H1 (cell line): ENCODE data around the gene TFB2M. TPM values are rescaled to one million over a fixed set of nuclear protein-coding genes. Genes with fewer than 3 reads are reported as not detected.

Experiments used
- CTCF ChIA-PET: fragments of 300-600 bp; sonication (Branson Sonifier 250); formaldehyde crosslinking; loops from one replicate; lab custom pipeline; 2021; ENCODE audit not compliant: partially characterized antibody; lab: Charles Lee
- POLR2A ChIA-PET: fragments of 300-600 bp; sonication (Branson Sonifier 250); formaldehyde crosslinking; loops from one replicate; lab custom pipeline; 2021; ENCODE audit warnings: inconsistent platforms; ENCODE audit not compliant: partially characterized antibody; lab: Charles Lee
- DNase-seq, 2 experiments: peaks; one replicate each; pipeline versions ENCODE4 v3.0.0 to v3.0.0-alpha.2; 2010 to 2022; ENCODE audit warnings: low spot score in 2 of 2, low read depth in 1 of 2, mixed read lengths in 1 of 2
- FAIRE-seq: peaks from 2 replicates; lab custom pipeline; 2011; peaks lifted over from hg19 to GRCh38; lab: Jason Lieb, UNC
- H2AFZ ChIP-seq: 2 replicates; pipeline ENCODE4 v1.8.1; 2012; ENCODE audit warnings: low read length, inconsistent platforms
- H2AK5ac ChIP-seq: 2 replicates; pipeline ENCODE4 v1.6.1; 2013; ENCODE audit warnings: low read depth, low read length
- H2BK120ac ChIP-seq: replicated peaks from 2 replicates; pipeline ENCODE3; 2013; ENCODE audit warnings: low read depth, low read length, inconsistent platforms
- H2BK12ac ChIP-seq: 2 replicates; pipeline ENCODE4 v1.6.1; 2013; ENCODE audit warnings: low read depth, low read length
- H2BK15ac ChIP-seq: 2 replicates; pipeline ENCODE4 v1.6.1; 2013; ENCODE audit warnings: low read length
- H2BK20ac ChIP-seq: 2 replicates; pipeline ENCODE4 v1.6.1; 2013; ENCODE audit warnings: low read length
- H2BK5ac ChIP-seq: 2 replicates; pipeline ENCODE4 v1.6.1; 2013; ENCODE audit warnings: low read depth, low read length
- H3K14ac ChIP-seq: 2 replicates; pipeline ENCODE4 v1.6.1; 2013; ENCODE audit warnings: inconsistent platforms; ENCODE audit not compliant: insufficient read length
- H3K18ac ChIP-seq: 2 replicates; pipeline ENCODE4 v1.6.1; 2013; ENCODE audit warnings: low read length; ENCODE audit errors: extremely low read depth
- H3K23ac ChIP-seq: 2 replicates; pipeline ENCODE4 v1.6.1; 2013; ENCODE audit warnings: inconsistent platforms; ENCODE audit not compliant: insufficient read length
- H3K23me2 ChIP-seq: 2 replicates; pipeline ENCODE4 v1.6.1; 2013; ENCODE audit warnings: low read depth, low read length
- H3K27ac ChIP-seq: 2 replicates; pipeline ENCODE4 v1.6.1; 2011; ENCODE audit warnings: low read depth, low read length, inconsistent platforms
- H3K27me3 ChIP-seq, 4 experiments: replicated peaks in 1 of 4; 1 replicate in 1 of 4; 2 replicates in 3 of 4; pipeline versions ENCODE4 v1.6.1 to v1.8.1; 2011 to 2013; ENCODE audit warnings: low read length in 3 of 4, mild to moderate bottlenecking in 3 of 4, inconsistent platforms in 2 of 4, mixed read lengths in 2 of 4, moderate library complexity in 1 of 4; ENCODE audit not compliant: control insufficient read depth in 3 of 4, insufficient read depth in 3 of 4; ENCODE audit errors: extremely low read depth in 1 of 4
- H3K36me3 ChIP-seq, 4 experiments: 2 replicates each; pipeline versions ENCODE4 v1.6.1 to v1.8.1; 2011 to 2013; ENCODE audit warnings: mild to moderate bottlenecking in 4 of 4, low read length in 3 of 4, moderate library complexity in 2 of 4, control low read depth in 1 of 4, inconsistent platforms in 1 of 4; ENCODE audit not compliant: insufficient read depth in 4 of 4, control insufficient read depth in 2 of 4
- H3K4ac ChIP-seq: replicated peaks from 2 replicates; pipeline ENCODE3; 2013; ENCODE audit warnings: low read length, low read depth, mixed read lengths, inconsistent platforms; ENCODE audit not compliant: insufficient read length
- H3K4me1 ChIP-seq, 4 experiments: replicated peaks in 1 of 4; 1 replicate in 1 of 4; 2 replicates in 3 of 4; pipeline versions ENCODE4 v1.6.1 to v1.8.1; 2011 to 2013; ENCODE audit warnings: low read length in 3 of 4, inconsistent platforms in 2 of 4, mixed read lengths in 1 of 4; ENCODE audit not compliant: insufficient read depth in 4 of 4, control insufficient read depth in 3 of 4
- H3K4me2 ChIP-seq, 2 experiments: 2 replicates each; pipeline versions ENCODE4 v1.6.1 to v1.8.1; 2011 to 2013; ENCODE audit warnings: low read depth in 2 of 2, low read length in 2 of 2, control low read depth in 1 of 2, inconsistent platforms in 1 of 2, mild to moderate bottlenecking in 1 of 2; ENCODE audit not compliant: insufficient read depth in 1 of 2
- H3K4me3 ChIP-seq, 4 experiments: fragments of 200-600, 300-600 bp in 1 of 4; sonication (generic), shearing (Covaris generic), sonication (Bioruptor Twin) in 1 of 4; 2 replicates each; pipeline versions ENCODE4 v1.5.1 to v1.8.1; 2011 to 2016; ENCODE audit warnings: low read length in 4 of 4, low read depth in 3 of 4, control low read depth in 2 of 4, inconsistent platforms in 2 of 4, mild to moderate bottlenecking in 2 of 4, mixed read lengths in 1 of 4, moderate library complexity in 1 of 4; ENCODE audit not compliant: insufficient read depth in 2 of 4; ENCODE audit errors: extremely low read depth in 1 of 4
- H3K56ac ChIP-seq: replicated peaks from 2 replicates; pipeline ENCODE3; 2013; ENCODE audit warnings: low read depth, mild to moderate bottlenecking, mixed read lengths, low read length, inconsistent platforms; ENCODE audit not compliant: insufficient read length
- H3K79me1 ChIP-seq: 2 replicates; pipeline ENCODE4 v1.6.1; 2013; ENCODE audit warnings: low read depth, low read length, control low read depth
- H3K79me2 ChIP-seq, 2 experiments: 2 replicates each; pipeline versions ENCODE4 v1.6.1 to v1.8.1; 2012 to 2013; ENCODE audit warnings: low read length in 2 of 2, mild to moderate bottlenecking in 2 of 2, inconsistent platforms in 1 of 2; ENCODE audit not compliant: insufficient read depth in 2 of 2, control insufficient read depth in 1 of 2
- H3K9ac ChIP-seq, 4 experiments: replicated peaks in 1 of 4; 1 replicate in 1 of 4; 2 replicates in 3 of 4; pipeline versions ENCODE4 v1.6.1 to v1.8.1; 2011 to 2013; ENCODE audit warnings: low read depth in 3 of 4, low read length in 3 of 4, control low read depth in 2 of 4, mild to moderate bottlenecking in 2 of 4, moderate library complexity in 2 of 4, inconsistent platforms in 1 of 4; ENCODE audit errors: extremely low read depth in 1 of 4
- H3K9me3 ChIP-seq, 2 experiments: 2 replicates each; pipeline versions ENCODE4 v1.6.1 to v1.8.1; 2012 to 2013; ENCODE audit warnings: mild to moderate bottlenecking in 2 of 2, moderate library complexity in 2 of 2, control low read depth in 1 of 2, inconsistent platforms in 1 of 2, low read depth in 1 of 2, low read length in 1 of 2, mixed read lengths in 1 of 2; ENCODE audit not compliant: insufficient read depth in 2 of 2
- H4K20me1 ChIP-seq, 2 experiments: replicated peaks in 1 of 2; 2 replicates each; pipeline versions ENCODE3 to v1.8.1; 2011 to 2013; ENCODE audit warnings: inconsistent platforms in 2 of 2, low read length in 2 of 2, mild to moderate bottlenecking in 1 of 2; ENCODE audit not compliant: insufficient read depth in 2 of 2, control insufficient read depth in 1 of 2
- H4K5ac ChIP-seq: 2 replicates; pipeline ENCODE4 v1.6.1; 2013; ENCODE audit warnings: low read length, low read depth, mixed read lengths, inconsistent platforms; ENCODE audit not compliant: insufficient read length
- H4K8ac ChIP-seq: 2 replicates; pipeline ENCODE4 v1.8.0; 2013; ENCODE audit warnings: mild to moderate bottlenecking, moderate library complexity, low read length, inconsistent platforms; ENCODE audit not compliant: insufficient read depth; ENCODE audit errors: extremely low read depth
- H4K91ac ChIP-seq: replicated peaks from 2 replicates; pipeline ENCODE3; 2013; ENCODE audit warnings: low read length, mixed read lengths, inconsistent platforms; ENCODE audit not compliant: insufficient read length
- ATF2 ChIP-seq: IDR thresholded peaks from 2 replicates; pipeline ENCODE4 v1.6.1; 2012; ENCODE audit warnings: low read length, inconsistent platforms
- ATF3 ChIP-seq: IDR thresholded peaks from 2 replicates; pipeline ENCODE4 v1.6.1; 2011; ENCODE audit warnings: low read depth, mild to moderate bottlenecking, low read length; ENCODE audit not compliant: insufficient read depth
- BCL11A ChIP-seq, 2 experiments: IDR thresholded peaks; one replicate each; pipeline ENCODE4 v1.6.1; 2011; ENCODE audit warnings: low read depth in 2 of 2, low read length in 2 of 2, mild to moderate bottlenecking in 2 of 2
- BRCA1 ChIP-seq: IDR thresholded peaks from 2 replicates; pipeline ENCODE4 v1.6.1; 2012; ENCODE audit warnings: low read depth, low read length, improper control_type of control experiment
- CBX8 ChIP-seq: fragments of 300-800, 300-1000 bp; sonication (generic); IDR thresholded peaks from 2 replicates; pipeline ENCODE4 v1.7.1; 2016; ENCODE audit warnings: low read depth, low read length, borderline replicate concordance
- CTBP2 ChIP-seq: IDR thresholded peaks from 2 replicates; pipeline ENCODE4 v1.7.0; 2011; ENCODE audit warnings: borderline replicate concordance, mild to moderate bottlenecking, moderate library complexity, mixed read lengths, low read length; ENCODE audit not compliant: insufficient read depth, insufficient read length
- POU5F1 ChIP-seq: IDR thresholded peaks from 2 replicates; pipeline ENCODE4 v1.6.1; 2011; ENCODE audit warnings: low read depth, mild to moderate bottlenecking, low read length, moderate library complexity
- RFX5 ChIP-seq: IDR thresholded peaks from 2 replicates; pipeline ENCODE4 v1.6.1; 2011; ENCODE audit warnings: low read depth, low read length, improper control_type of control experiment, borderline replicate concordance
- SAP30 ChIP-seq: fragments of 300-600 bp; sonication (generic); IDR thresholded peaks from 2 replicates; pipeline ENCODE4 v1.7.1; 2012; ENCODE audit warnings: low read length, moderate library complexity, mild to moderate bottlenecking, inconsistent platforms; ENCODE audit not compliant: insufficient read depth, insufficient replicate concordance
- SIX5 ChIP-seq: IDR thresholded peaks from 2 replicates; pipeline ENCODE4 v1.6.1; 2011; ENCODE audit warnings: mild to moderate bottlenecking, low read depth, low read length
- SP2 ChIP-seq: IDR thresholded peaks from 2 replicates; pipeline ENCODE4 v1.6.1; 2012; ENCODE audit warnings: mild to moderate bottlenecking, low read length, inconsistent platforms
- SP4 ChIP-seq: IDR thresholded peaks from 2 replicates; pipeline ENCODE4 v1.6.1; 2012; ENCODE audit warnings: low read length, inconsistent platforms
- WGBS, 2 experiments: shearing (Covaris generic) in 1 of 2; methylation state at CpG; one replicate each; pipeline versions ENCODE4 v1.1.6 to v1.1.7; 2013 to 2015; ENCODE audit warnings: low lambda C conversion rate in 2 of 2, mixed read lengths in 2 of 2, inconsistent platforms in 1 of 2, low coverage in 1 of 2, missing lambda C conversion rate in 1 of 2; ENCODE audit not compliant: insufficient replicate concordance in 2 of 2, insufficient coverage in 1 of 2, insufficient read length in 1 of 2; ENCODE audit errors: extremely low coverage in 1 of 2, missing lambda C conversion rate in 1 of 2; 5-methylcytosine and 5-hydroxymethylcytosine counted together
- polyA plus RNA-seq, 7 experiments: library from polyadenylated mRNA; depleted of rRNA in 3 of 7; stranded (reverse) in 5 of 7; unstranded in 2 of 7; fragments of >200 nt in 5 of 7; fragments of 200-250 nt in 2 of 7; gene quantifications; 1 replicate in 5 of 7; 2 replicates in 1 of 7; 4 replicates in 1 of 7; pipeline versions ENCODE4 v1.2.1 to v1.2.3, GENCODE V29; 2011 to 2013; ENCODE audit warnings: missing spikeins in 2 of 7, mixed read lengths in 2 of 7
- total RNA-seq: library from RNA; stranded (reverse); fragmentation: NEBNext Ultra II Directional; extraction: Animal tissue kit (Norgen Biotek cat#: 25700); gene quantifications from 2 replicates; pipeline ENCODE4 v1.2.1, GENCODE V29; 2021

TFB2M gene
- total and polyA plus RNA-seq, 2 of the 8 experiments (the other 6 are each of a cell fraction or from before 2014, with no cell fraction given), result 10.4 to 22.0 TPM

- H3K56ac ChIP-seq, result no peak overlapping the region
- no peak overlapping the region for H3K4me2 ChIP-seq
- H2BK12ac ChIP-seq, result no peak overlapping the region
- no peaks in the 10 kb centered on the region for H4K20me1 ChIP-seq
- no peak overlapping the region for H4K5ac ChIP-seq
- CTCF ChIA-PET, result interaction anchor here (1.3 kb wide), 1 partner anchor 14 kb away, joined by 4 read pairs; no protein-coding TSS in a partner anchor
- no peak overlapping the region for H2BK5ac ChIP-seq
- WGBS, 2 experiments, result 95% methylated on average over 7 of the region's 7 CpGs; no CpG with 5 or more reads in 1 of the 2 experiments
- DNase-seq (no peak), FAIRE-seq (no peak)
- H3K79me2 ChIP-seq, result no peaks in the 10 kb centered on the region
- no peak overlapping the region for H2BK20ac ChIP-seq
- H3K18ac ChIP-seq, result no peak overlapping the region
- no peak overlapping the region for H2AK5ac ChIP-seq
- POLR2A ChIA-PET, result no interaction called here
- H2AFZ ChIP-seq, result no peak overlapping the region
- H2BK15ac ChIP-seq, result no peak overlapping the region
- peaks cover 0 to 3% (median 0%) of the 10 kb centered on the region in 4 experiments; a peak in 1 of 7 replicates for H3K27me3 ChIP-seq
- no peaks in the 10 kb centered on the region for H3K9me3 ChIP-seq
- H3K14ac ChIP-seq, result no peak overlapping the region
- H3K23ac ChIP-seq, result no peak overlapping the region
- no peak overlapping the region for H3K27ac ChIP-seq
- no peaks in the 10 kb centered on the region for H3K36me3 ChIP-seq
- H4K91ac ChIP-seq, result no peak overlapping the region
- no peaks in the 10 kb centered on the region for H3K23me2 ChIP-seq
- H4K8ac ChIP-seq, result no peak overlapping the region; the same call in 1 of the 2 replicates
- no peak overlapping the region for H3K4ac ChIP-seq
- H3K4me3 ChIP-seq, result no peak overlapping the region
- no peaks in the 10 kb centered on the region for H3K79me1 ChIP-seq
- peaks cover 0 to 2% (median 0%) of the 10 kb centered on the region in 4 experiments; a peak in 1 of 7 replicates for H3K4me1 ChIP-seq
- H2BK120ac ChIP-seq, result no peak overlapping the region
- H3K9ac ChIP-seq, result no peak overlapping the region
- TF ChIP-seq BRCA1 (no peak), ATF2 (no peak), CTBP2 (no peak), ATF3 (no peak), POU5F1 (no peak), SAP30 (no peak), SP2 (no peak), CBX8 (no peak), SP4 (no peak), BCL11A (IDR thresholded peaks at IDR 0.05; ENCODE audit: low read depth in 2 of 2, low read length in 2 of 2) (no peak), SIX5 (no peak), RFX5 (no peak)
Observed at GRCh38 chr1:246512230-246512629, 53.8 kb downstream of the TFB2M start.
